Germinal center (tissue), 1 donor: ENCODE measurements around the gene ARL14EP.

ENCODE experiments used
- DNase-seq: peaks from one replicate; pipeline ENCODE4 v3.0.0; 2012; ENCODE audit warnings: mixed read lengths, low spot score

ARL14EP gene

GRCh38 chr11:30380846-30381245 is 57.9 kb downstream of the ARL14EP start:
- no peak for DNase-seq

GRCh38 chr11:30381879-30382278 is 59.0 kb downstream of the ARL14EP start:
- DNase-seq = no peak
